ENCODE data around the gene HAUS3.

The HAUS3 gene

DNA sequence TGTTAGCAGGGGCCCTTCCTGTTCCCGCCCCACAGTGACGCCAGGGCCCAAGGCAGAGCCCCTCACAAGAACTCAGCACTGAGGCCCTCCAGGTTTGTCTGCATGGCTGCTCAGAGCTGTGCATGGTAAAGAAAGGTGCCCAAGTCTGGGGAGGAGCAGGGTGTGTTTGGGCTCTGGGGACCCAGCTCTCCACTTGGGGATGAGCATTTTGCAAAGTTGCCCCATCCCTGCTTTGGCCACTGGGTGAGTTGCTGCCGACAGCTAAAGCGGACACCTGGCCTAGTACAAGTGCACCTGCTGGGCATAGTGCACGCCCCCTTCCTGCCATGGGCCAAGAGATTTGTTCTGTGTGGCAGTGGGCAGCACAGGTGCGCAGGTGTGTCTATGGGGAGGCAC is 22.0 kb upstream of the HAUS3 start:
- no peak for DNase-seq (ENCODE audit: low read depth)

DNA sequence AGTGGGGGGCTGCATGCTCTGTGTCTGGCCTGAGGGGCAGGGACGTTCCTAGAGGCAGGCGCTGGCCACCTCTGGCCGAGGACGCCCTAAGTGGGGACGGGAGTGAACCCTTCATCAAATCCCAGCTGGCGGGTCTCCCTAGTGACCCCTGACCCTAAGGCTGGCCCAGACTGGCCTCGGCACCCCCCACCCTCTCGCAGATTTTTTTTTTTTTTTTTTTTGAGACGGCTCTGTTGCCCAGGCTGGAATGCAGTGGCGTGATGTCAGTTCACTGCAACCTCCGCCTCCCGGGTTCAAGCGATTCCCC is 21.0 kb upstream of the HAUS3 start:
- DNase-seq (ENCODE audit: low read depth), result no peak

DNA sequence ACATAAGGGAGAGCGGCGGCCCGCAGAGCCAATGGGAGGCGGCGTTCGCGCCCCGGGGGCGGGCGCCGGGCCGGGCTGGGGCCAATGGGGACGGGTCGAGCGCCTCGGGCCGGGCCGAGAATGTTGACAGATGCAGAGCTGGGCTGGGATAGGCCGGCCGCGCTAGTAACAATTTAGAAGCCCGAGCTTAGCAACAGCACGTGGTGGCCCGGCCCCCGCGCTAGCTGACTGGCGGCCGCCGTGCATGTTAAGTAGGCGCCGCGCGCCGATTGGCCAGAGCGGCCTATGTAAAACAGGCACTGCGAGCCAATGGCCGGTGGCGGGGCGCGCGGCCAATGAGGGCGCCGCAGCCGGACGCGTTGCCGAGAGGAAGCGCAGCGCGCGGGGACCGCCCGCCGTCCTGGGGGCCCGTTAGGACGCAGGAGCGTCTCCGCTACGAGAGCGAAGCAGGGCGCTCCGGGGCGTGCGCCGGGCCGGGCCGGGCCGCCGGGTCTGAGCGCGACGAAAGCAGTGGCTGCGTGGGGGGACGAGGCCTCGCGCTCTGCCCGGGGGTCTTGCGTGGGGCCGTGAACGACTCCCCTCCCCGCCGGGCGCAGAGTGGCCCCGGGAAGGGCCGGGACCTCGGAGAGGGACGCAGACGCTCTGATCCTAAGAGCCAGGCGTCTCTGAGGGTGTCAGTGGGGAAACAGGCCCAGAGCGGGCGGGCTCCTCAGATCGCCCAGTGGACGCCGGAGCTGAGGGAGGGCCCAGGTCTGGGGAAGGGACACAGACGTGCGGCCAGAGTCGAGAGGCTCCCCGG is 20.4 kb upstream of the HAUS3 start:
- DNase-seq (ENCODE audit: low read depth), result peak; percentile 100

DNA sequence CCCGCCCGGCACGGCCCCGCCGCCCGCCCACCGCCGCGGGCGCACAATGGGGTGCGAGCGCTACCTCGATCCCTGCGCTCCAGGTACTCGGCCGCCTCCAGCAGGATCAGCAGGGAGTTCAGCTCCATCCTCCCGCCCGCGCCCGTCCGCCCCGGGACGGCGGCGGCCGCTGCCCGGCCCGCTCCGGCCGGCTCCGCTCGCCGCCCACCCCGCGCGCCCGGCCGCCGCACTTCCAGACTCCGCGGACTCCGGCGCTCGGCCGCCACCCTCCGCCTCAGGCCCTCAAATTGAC is 19.9 kb upstream of the HAUS3 start, which contains the start of gene MXD4:
TSS of gene MXD4 (minus strand) at position 257 of the 292 bp plus-strand sequence. CDS start at position 128, 129 bp downstream.
- DNase-seq (ENCODE audit: low read depth), result no peak

DNA sequence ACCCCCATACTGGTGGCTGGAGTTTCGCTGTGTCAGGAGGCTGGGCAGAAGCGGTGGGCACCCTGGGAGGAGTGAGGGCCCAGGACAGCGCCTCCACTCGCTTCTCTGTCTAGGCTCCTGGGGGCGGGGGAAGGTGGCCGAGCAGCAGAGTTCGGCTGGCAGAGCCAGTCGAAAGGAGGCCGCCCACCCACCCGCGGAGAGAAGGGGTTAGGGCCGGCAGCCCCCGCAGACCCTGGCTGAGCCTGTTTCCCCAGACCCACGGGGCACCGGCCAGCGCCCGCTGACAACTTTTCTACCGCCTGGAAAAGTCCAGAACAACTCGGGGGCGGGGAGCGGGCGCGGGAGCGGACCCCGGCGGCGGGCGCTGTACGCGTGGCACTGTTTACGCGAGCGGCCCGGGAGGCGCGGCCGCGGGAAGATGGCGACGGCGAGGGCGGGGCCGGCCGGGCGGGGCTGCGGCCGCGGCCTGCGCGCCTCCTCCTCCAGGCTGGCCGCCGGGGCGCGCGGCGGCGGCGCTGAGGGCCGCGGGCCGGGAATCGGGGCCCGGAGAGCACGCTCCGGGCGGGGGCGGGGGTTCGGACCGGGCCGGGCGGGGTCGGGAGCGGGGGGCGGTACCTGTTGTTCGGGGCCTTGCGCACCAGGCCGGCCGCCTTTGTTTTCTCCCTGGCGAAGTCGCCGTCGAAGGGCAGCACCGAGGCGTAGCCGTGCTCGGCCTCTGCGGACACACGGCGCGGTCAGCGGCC is 19.4 kb upstream of the HAUS3 start:
- DNase-seq (ENCODE audit: low read depth), result peak; percentile 51

DNA sequence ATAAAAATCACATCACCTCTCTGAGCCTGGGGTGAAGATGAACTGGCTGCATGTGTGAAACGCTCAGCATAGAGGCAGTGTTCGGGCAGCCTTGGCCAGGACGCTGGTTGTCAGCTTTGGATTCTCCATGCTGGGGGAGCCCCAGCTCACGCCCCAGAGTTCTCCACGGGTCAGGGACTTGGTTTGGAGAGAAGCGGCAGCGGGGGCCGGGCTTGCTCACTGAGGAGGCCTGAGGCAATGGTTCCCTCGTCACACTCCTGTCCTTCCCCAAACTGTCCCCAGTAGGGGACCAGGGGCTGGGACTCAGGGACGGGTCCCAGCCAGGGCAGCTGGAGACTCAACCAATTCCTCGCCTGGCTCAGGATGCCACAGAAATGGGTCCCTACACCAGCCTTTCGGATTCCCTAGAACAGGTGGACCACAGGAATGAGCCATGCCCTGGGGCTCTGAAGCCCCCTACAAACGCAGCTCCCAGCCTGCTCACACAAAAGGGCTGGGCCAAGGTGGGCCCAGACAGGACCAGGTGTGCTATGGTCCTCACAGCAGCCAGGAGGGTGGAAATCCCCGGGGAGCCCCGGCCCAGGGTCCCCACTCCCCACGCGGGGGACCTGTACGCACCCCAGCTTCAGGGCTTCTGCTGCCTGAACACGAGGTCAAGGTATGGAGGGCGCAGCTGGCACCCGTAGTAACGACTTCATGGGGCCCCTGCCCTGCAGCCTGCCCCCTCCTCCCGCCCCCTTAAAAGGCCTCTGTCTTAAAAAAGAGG is 18.6 kb upstream of the HAUS3 start:
- DNase-seq (ENCODE audit: low read depth), result no peak

DNA sequence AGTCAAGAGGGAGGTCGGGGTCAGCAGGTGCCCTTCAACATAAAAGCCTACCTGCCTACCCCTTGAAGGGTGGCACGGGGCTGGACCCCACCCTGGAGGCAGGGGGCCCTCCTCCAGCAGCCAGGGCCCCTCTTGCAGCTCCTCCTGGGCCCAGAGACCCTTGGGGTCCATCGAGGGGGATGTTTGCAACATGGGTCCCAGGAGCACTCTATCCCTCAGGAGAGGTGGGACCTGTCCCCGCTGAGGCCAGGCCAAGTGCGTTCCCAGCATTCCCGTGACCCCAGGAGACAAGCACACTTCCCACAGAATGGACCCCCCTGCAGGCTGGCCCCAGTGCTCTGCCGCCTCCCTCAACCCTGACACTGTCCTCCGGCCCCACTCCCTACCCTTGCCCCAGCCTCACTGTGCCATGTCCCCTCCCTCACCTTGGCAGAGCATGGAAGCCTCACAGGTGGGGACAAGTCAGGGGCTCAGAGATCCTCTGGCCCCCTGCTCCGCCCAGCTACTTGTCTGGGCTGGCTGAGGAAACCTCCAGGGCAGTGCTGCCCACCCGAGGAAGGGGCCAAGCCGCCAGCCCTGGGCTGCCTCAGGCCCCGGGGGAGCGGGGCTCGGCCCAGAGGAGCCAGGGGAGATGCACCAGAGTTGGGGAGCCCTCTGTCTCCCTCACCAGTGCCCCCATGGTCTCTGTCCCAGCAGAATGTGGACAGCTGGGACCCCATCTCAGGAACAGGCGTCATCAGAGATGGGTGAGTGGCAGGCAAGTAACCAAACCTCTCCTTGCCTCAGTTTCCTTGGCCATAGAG is 17.8 kb upstream of the HAUS3 start:
- DNase-seq (ENCODE audit: low read depth), result no peak

DNA sequence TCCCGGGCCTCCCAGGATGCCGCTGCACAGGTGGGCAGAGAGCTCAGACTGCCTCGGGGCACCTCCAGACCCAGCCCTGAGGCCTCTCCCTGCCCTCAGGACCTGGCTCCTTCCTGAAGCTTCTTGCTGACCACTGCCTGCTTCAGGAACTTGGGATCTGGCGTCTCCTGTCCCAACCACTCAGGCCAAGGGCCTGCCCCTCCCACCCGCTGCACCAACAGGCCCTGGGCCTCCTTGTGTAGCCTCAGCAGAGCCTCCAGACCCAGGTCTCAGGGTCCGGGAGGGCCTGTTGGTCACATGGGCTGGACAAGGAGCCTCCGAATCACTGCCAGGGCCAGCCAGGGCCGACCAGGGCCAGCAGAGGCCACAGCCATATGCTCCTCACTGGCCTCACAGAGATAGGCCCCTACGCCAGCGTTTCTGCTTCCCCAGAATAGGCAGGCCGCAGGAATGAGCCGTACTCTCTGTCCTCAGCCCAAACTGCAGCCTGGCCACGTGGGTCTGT is 17.2 kb upstream of the HAUS3 start:
- no peak for DNase-seq (ENCODE audit: low read depth)

DNA sequence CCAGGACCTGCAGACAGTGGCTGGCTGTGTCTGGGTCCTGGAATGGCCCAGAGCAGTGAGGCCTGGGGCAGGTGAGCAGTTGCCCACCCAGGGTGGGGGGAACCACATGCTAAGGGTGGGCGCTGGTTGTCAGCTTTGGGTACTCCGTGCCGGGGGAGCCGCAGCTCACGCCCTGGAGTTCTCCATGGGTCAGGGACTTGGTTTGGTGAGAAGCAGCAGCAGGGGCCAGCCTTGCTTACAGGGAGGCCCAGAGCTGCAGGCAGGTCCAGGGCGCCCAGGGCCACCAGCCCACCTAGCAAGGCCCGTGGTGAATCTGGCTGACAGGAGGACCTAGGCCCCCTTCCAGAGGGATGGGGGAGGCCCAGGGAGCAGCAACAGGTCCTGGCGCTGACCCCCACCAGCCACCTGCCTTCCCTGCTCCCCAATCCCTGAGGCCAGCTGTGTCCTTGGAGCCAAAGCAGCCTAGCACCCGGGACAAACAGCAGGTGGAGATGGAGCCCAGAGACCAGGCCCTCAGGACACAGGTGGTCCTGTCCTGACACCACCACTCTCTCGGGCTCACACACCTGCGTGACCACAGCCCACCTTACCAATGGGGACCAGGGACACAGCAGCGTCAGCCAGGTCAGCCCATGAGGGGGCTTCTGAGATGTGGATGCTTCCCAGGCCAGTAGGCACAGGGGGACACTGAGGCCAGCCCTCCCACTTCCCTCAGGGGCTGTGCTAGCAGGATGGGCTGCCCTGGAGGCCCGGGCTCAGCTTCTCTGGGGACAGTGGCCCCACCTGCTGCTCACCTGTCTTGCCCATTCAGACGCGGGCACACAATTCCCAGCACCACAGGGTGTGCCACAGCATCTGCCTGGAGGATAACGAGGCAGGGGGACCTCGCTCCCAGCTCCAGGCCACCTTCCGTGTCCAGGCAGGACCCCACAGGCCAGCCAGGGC is 16.4 kb upstream of the HAUS3 start:
- DNase-seq (ENCODE audit: low read depth), result no peak

DNA sequence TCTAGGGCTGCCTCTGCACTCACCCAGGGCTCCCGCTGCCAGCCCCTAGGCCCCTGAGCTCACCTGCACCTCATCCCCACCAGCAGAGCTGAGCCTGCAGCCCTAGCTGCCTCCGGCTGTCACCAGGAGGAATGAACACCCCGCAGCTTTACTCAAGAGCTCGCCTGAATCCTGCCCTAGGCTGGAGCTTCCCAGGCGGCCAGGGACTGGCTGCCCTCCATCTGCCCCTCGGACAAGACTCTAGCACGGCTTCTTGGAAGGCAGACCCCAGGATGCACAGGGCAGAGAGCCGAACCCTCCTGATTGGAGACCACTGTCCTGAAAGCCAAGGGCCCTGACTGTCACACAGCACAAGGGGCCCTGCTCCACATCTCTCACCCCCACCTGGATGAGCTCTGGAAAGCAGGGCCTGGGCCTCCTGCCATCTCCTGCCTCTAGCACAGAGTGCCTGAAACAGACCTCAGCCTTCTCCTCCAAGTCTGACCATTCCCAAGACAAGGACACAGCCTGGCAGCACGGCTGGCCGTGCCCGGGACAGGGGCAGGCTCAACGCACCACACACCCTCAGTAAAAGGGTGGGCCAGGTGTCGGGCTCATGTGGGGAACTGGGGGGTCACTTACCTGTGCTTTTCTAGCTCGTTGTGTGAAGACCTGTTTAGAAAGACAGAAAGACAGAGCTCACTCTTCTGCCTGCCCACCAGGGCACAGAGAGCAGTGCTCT is 15.6 kb upstream of the HAUS3 start:
- DNase-seq (ENCODE audit: low read depth), result no peak

DNA sequence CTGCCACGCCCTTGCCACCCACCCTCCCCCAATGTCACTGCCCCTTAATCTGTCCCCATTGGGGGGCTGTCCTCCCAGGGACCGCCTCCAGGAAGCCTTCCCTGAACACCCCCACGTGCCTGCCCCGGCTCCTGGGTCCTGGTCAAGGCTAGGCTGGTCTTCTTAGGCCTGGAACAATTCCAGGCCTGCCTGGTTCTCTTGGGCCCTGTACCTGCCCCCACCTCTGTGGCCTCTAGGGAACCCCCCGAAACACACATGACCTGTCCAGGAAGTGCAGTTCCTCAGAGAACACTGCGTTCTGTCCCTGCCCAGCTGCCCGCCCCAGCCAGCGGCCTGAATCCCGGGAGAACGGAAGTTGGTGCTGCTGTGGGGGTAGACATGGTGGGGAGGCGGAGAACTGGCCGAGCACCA is 14.9 kb upstream of the HAUS3 start:
- DNase-seq (ENCODE audit: low read depth), result no peak

DNA sequence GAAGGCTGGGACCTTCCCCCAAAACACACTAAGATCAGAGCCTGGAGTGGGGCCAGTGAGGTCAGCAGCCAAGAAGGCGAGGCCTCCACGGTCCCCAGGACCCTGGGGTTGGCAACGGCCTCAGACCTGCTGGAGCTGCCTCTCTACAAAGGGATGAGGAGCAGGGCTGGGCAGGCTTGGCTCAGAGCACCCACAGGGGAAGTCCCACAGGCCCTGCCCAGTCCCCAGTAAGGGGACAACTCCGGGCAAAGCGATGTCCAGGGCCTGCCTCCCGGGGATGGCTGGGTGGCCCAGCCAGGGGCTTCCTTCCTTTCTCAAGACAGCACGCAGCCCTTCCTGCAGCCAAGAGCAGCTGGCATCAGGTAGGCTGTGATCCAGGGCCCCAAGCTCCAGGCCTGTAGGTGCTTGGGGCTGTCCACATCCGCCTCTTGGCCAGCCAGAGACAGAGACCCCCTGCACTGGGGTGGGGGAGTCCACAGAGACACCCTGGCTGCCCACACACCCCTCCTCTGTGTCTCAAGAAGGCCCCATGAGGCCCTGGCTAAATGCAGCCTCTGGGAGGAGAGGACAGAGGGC is 14.3 kb upstream of the HAUS3 start:
- DNase-seq (ENCODE audit: low read depth), result no peak

DNA sequence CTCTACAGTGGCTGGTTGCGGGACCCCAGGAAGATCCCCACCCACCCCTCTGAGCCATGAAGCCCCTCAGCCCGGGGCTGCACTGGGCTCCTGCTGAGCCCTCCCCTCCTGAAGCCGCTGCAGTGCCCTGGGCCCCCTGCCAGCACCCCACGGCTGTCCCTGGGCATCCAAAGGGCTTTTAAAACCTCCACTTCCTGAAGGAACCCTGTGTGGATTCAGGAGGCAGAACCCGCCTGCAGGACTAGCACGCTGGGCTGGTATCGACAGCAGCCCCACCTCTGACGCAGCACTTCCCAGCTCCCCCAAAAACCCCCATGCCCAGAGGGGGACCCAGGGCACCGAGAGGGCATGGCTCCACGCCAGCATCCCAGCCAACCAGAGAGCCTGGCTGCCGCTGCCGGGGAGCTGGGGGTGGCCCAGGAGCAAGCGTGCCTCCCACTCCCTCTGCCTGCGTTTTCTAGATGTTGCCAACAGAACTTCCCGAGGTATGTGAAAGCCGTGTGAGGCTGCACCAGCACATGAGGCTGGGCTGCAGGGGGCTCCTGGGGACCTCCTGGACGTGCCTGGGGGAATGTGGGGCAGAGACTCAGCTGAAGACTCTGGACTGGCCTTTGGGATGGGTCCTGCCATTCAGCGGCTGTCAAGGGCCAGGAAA is 13.7 kb upstream of the HAUS3 start:
- peak; percentile 45 for DNase-seq (ENCODE audit: low read depth)

DNA sequence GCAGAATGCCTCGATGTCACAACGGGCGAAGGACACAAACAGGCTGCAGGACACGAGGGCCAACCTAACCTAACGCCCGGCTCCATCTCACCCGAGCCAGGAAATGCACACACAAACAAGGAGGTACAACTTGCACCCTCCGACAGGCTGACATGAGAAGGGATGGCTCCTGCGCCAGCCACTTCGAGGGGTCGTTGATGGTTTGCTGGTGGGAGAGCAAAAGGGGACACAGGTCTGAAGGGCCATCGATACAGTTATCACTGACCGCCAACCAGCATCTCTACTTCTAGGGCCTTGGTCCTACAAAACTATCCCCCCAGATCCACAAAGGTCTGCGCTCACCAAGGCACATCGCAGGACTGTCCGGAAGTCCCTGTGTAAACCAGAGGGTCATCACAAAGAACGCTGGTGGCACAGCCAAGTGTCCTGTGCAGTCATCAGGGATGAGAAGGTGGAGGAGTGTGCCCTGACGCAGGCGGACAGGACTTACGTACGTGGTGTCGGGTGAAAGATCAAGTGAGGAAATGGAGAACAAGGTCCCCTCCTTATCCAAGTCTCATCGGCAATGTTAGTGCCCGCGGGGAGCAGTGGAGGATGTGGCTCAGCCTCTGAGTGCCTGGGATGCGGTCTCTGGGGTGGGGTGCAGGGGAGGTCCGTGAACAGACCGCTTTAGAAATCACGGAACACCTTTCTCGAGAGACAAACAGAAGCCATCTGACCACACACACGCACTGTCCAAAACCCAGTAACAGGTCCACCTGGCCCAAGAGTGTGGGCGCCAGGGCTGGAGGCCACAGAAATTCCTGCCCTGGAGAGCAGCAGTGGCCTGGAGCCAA is 13.0 kb upstream of the HAUS3 start:
- no peak for DNase-seq (ENCODE audit: low read depth)

DNA sequence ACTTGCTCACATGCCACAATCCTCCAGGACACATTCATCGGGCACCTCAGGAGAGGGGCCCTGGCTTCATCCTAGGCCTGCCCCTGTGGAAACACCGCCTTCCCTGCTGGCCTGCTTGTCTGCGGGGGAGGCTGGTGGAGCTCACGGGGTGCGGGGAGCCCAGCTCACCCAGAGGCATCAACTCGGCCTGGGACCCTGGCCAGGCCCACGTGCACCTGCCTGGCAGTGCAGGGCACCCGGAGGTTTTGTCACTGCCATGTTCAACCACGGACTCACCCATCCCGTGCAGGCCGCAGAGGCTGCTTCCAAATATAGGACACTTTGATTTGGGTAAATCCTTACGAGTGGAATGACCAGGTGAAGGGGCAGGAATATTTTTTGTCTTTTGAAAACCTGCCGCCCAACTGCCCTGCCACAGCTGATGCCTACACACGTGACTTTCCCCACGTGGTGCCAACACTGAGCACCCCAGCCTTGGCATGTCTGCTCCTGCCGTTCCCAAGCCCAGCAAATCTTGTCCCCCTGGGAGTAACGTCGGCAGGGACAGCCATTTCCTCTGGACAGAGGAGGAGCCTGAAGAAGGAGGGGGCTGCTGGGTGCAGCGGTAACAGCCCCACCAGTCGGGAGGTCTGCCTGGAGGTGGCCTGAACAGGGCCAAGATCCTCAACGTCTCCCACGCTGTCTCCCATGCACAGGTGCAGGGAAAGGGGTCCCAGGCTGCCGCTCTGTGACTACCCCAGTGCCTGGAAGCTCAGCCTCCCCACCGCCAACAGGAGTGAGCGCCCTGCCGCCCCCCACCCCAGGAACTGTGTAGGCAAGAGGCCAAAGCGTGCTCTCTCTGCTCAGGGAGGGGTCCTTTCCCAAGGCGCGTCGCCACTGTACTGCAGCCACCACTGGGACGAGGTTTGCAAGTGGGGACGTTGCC is 11.5 kb upstream of the HAUS3 start:
- DNase-seq (ENCODE audit: low read depth), result no peak

DNA sequence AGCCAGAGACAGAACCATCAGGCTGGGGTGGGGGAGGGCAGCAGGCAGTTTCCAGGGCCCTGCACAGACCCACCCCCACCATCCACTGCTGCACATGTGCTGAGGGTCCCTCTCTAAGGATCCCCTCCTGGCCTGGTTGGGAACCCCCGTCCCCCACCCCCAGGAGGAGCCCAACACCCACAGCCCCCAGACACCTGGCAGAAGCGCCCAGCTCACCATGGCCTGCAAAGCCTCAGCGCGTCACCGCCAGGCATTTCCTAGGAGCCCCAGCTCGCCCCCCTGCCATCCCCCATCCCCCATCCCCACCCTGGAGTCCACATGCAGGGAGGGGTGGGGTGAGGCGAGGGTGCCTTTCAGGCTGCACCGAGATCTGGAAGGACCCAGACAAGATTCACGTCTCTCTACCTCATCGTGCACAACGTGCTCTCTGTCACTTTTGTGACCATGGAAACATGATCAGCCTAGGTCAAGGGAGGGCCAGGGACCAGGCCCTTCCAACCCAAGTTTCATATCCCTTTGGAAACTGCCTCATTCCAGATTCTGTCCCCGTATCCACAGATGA is 10.7 kb upstream of the HAUS3 start:
- no peak for DNase-seq (ENCODE audit: low read depth)
